Fibroblast of villous mesenchyme (primary cell): ENCODE data around the gene ARHGEF17. TPM values are rescaled to one million over a fixed set of nuclear protein-coding genes. Genes with fewer than 3 reads are reported as not detected.

ENCODE experiments used
- DNase-seq: peaks from one replicate; pipeline ENCODE4 v3.0.0-alpha.2; 2010; ENCODE audit warnings: low read depth
- H3K4me3 ChIP-seq: 2 replicates; pipeline ENCODE4 v1.5.1; 2011; ENCODE audit warnings: low read depth, mild to moderate bottlenecking, low read length
- total RNA-seq: library from RNA; depleted of rRNA; stranded (reverse); fragments of >200 nt; gene quantifications from 2 replicates; pipeline ENCODE4 v1.2.3, GENCODE V29; 2012
- TF ChIP-seq, protein P1 (sequence below): IDR thresholded peaks from 2 replicates; pipeline ENCODE4 v1.5.1; 2012; ENCODE audit warnings: low read depth, mild to moderate bottlenecking, low read length; ENCODE audit not compliant: insufficient read depth

The ARHGEF17 gene
- total RNA-seq, 1 donor = 71.2 TPM

DNA sequence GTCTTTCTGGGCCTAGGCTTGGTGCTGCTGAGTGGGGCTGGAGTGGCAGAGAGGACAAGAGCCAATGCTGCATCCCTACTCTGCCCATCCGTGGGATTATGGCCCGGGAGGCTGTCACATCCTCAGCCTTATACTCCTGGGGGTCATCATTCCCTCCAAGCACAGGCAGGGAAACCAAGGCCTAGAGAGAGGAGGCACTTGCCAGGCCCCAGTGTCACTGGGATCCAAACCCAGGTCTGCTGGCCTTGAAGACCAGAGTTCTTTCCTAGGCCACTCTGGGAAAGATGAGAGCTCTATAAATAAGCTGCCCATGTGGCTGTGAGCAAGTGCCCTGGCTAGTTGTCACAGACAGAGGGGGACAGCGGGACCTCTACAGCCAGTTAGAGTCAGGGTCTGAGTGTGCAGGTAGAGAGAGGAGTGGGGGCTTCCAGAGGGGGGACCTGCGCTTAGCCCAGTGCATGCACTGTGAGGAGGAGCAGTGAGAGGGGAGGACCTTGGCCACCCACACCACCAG, 72.9 kb downstream of the ARHGEF17 start:
- TF ChIP-seq, protein P1, sequence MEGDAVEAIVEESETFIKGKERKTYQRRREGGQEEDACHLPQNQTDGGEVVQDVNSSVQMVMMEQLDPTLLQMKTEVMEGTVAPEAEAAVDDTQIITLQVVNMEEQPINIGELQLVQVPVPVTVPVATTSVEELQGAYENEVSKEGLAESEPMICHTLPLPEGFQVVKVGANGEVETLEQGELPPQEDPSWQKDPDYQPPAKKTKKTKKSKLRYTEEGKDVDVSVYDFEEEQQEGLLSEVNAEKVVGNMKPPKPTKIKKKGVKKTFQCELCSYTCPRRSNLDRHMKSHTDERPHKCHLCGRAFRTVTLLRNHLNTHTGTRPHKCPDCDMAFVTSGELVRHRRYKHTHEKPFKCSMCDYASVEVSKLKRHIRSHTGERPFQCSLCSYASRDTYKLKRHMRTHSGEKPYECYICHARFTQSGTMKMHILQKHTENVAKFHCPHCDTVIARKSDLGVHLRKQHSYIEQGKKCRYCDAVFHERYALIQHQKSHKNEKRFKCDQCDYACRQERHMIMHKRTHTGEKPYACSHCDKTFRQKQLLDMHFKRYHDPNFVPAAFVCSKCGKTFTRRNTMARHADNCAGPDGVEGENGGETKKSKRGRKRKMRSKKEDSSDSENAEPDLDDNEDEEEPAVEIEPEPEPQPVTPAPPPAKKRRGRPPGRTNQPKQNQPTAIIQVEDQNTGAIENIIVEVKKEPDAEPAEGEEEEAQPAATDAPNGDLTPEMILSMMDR = no peak
- DNase-seq = no peak
- no peak overlapping the region for H3K4me3 ChIP-seq

DNA sequence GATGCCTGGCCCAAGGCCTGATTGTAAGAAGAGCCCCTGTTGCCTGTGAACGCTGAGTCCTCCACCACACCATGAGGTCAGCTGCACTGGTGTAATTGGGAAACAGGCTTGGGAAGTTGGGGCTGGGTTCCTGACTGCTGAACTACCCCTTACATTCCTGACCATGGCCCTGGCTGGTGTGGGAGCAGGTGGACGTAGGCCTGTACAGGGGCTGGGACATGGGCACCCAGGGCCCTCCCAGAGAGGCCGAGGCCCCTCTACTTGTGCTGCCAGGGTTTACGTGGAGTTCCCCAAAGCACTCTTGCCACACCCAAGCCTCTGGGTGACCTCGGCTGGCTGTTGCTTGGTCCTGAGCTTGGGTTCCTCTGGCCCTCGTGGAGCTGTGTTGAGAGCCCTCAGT, 73.5 kb downstream of the ARHGEF17 start:
- TF ChIP-seq, protein P1 = no peak
- DNase-seq = no peak
- H3K4me3 ChIP-seq = no peak overlapping the region

DNA sequence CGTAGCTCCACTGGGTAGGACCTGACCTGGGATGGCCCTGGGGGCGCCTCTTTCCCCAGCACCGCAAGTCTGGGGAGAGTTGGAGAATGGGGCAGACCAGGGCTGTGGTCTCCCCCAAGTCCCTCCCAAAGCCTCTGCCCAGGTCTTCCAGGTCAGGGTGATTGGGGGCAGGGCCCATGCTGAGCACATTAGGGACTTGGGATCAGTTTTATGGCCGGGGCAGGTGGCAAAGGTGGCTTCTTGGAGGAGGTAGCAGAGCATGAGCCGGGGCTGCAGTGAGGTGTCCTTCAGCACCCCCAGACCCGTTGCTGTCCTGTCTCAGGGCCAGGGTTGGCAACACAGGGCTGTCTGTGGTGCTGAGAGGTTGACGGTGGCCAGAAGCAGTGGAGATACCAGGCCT, 74.1 kb downstream of the ARHGEF17 start:
- TF ChIP-seq, protein P1 = no peak
- no peak overlapping the region for H3K4me3 ChIP-seq
- no peak for DNase-seq

DNA sequence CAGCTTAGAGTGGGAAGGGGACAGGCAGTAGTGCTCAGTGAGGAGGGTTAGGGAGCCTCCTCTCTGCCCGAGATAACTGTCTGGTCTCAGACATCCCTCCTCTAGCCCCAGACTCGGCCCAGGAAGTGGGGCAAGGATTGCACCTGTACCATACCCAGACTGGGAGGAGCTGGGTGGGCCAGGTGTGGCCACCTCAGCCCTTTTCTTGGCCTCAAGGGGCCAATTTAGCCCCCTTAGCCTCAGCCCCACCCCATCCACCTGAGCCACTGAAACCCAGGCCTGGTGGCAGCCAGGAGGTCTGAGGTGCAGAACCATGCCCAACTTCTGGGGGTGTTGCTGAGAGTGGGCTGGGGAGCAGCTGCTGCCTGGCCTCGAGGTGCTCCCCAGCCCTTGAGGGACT, 74.7 kb downstream of the ARHGEF17 start:
- TF ChIP-seq, protein P1 = no peak
- H3K4me3 ChIP-seq = no peak overlapping the region
- no peak for DNase-seq

DNA sequence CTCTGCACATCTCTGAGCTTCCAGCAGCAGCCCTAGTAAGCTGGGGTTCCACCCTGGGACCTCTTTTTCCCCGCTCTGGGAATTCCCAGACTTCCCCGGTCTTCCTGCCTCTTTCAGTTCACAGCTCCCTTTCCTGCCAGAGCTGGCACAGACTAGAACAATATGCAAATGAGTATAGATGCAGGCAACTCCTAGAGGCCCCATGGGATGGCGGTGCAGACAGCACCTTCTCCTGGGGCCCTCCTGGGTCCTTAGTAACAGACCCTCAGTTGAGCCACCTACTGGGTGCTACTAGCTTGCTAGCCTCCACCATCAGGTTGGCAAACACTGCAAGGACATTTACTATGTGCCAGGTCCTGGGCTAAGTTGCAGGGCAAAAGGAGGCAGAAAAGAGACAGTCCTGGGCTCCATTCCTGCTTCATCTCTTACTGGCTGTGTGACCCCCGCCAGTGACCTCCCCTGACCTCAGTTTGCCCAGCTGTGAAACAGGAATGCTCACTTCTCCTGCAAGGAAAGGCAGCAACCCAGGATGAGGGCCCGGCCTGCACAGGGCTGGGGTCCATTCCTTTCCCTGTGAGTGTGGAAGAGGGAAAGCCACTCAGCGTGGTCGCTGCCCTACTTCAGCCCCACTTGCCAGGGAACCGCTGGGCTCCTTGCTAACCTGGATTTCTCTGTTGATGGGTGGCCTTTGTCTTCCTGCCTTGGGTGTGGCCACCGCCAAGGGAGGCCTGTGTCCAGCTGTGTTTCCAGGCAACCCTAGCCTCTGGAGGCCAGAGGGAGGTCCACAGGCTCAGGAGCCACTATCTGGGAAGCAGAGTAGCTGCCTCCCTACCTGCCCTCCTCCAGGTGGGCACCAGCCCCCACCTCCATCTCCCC, 75.4 kb downstream of the ARHGEF17 start:
- DNase-seq = no peak
- TF ChIP-seq, protein P1 = no peak
- H3K4me3 ChIP-seq = no peak overlapping the region

DNA sequence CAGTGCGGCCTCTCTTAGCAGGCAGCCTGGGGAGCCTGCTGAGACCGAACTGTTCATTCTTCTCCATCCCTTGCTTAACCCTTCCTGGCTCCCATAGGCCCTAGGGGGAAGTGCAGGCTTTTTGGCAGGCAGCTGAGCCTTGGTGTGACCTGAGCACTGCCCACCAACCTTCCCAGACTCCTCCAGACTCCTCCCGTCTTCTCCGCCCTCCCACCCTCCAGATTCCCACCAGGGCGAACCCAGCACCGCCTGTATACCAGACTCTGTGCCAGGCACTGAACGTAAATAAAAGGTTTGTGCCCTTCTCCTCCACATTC, 76.0 kb downstream of the ARHGEF17 start:
- TF ChIP-seq, protein P1 = no peak
- H3K4me3 ChIP-seq = no peak overlapping the region
- DNase-seq = no peak

DNA sequence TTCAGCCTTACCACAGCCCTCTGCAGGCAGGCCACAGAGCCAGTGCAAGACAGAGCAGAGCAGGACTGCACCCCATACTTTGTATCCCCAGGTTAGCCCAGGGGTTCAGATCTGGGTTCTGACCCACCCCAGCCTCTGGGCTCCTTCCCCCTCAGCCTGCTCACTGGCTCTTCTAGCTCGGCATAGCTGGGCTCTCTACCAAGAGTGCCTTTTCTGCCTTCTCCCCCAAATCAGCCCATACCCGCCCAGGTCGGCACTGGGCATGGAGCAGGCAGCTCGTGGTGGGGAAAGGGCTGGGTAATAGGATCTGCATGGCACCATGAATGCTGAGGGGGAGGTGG, 76.4 kb downstream of the ARHGEF17 start:
- no peak for DNase-seq
- TF ChIP-seq, protein P1 = no peak
- H3K4me3 ChIP-seq = no peak overlapping the region
